GM19351 (cell line): ENCODE measurements around the gene EPAS1.
A peak's percentile ranks its signal among the peaks of the same experiment; 100 is the strongest.

ENCODE experiments used
- ATAC-seq: cut with Tn5 transposase; IDR thresholded peaks from one replicate; pipeline ENCODE4 v1.9.1; 2021; ENCODE audit warnings: mild to moderate bottlenecking, moderate library complexity; ENCODE audit not compliant: unreplicated experiment

EPAS1 gene

DNA sequence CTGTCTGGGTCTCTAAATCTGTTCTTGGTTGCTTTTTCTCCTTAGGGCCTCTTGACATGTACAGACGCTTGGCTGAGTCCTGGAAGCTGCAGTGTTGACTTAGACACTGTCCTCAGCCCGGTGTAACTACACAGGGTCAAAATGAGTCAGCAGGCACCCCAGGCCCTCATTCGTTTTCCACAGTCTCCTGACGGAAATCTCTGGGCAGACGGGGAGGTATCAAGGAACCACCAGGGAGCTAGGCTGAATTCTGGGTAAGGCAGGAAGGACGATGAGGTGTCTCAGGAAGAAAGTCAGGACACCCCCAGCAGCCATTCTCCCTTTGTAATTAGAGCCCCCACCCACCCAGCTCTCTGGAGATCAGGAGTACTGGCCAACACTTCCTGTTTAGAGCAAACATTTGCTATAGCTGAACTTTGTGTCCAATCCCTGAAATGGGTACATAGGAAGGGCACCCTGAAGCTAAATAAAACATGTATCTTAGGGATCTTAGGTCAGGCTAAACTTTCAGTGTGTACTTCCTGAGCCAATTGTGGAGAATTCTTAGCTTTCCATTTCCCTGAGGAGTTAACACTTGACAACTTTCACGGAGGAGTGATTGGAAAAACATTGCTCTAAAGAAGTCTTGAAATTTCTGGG, 23.9 kb upstream of the EPAS1 start:
- no peak for ATAC-seq

DNA sequence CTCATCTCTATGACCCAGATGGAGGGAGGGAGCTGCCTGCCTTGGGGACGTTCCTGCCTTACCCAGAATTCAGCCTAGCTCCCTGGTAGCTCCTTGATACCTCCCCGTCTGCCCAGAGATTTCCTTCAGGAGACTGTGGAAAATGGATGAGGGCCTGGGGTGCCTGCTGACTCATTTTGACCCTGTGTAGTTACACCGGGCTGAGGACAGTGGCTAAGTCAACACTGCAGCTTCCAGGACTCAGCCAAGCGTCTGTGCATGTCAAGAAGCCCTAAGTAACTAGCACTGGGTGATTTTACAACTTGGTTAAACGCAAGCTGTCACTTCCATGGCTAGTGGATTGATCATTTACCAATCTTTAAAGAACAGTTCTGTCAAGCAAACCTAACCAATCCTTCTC, 23.3 kb upstream of the EPAS1 start:
- ATAC-seq = no peak

GRCh38 chr2:46274586-46274985, 22.6 kb upstream of the EPAS1 start:
- no peak for ATAC-seq

DNA sequence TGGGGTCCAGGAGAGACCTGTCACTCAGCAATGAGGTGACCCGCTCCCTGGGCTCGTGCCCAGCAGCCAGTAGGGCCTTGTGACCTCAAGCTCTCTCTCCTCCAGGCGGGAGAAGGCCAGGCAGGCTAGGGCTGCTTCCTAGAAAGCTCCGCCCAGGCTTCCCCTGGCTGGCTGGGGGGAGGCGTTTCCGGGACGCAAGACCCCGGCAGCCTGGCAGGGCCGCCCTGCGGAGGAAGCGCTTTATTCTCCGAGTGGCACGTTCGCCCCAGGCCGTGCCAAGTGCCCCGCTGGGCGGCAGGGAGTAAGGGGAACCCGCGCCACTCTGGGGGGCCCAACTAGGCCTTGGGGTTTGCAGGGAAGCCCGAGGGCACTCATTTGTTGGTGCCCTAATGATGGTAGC, 21.2 kb upstream of the EPAS1 start:
- ATAC-seq = no peak

- ATAC-seq = no peak
Observed at GRCh38 chr2:46276642-46277041, 20.6 kb upstream of the EPAS1 start.

DNA sequence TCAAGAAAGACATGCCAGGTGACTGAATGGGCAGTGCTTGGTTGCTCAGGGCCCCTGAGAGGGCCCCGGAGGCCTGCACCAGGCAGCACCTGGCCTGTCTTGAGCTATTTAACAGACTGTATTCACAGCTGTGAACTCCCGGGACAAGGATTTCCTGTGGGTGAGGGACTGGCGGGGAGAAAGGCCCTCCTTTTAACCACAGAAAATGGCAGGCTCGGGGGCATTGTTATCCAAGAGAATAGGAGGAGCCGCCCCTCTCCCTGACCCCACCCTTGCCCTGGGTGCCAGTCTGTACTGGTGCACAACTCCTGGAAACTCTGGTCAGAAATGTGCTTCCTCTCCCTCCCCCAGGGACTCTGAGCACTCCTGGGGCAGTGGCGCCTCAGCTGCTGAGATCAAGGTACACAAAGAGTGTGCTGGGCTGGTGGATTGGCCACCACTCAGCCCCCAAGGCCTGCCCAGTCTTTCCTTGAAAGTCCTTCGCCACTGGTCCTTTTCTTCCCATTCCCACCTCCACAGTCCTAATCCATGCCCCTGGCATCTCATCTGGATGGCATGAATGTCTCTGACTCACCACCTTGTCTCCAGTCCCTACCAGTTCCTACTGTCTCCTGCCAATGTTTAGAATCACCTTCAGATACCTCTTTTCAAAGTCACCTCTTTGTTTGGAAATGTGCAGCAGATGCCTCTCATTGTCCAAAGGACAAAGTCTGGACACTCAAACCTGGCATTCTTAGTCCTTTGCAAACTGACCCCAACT, 19.6 kb upstream of the EPAS1 start:
- no peak for ATAC-seq

- no peak for ATAC-seq
Observed at GRCh38 chr2:46278952-46279351, 18.3 kb upstream of the EPAS1 start.

DNA sequence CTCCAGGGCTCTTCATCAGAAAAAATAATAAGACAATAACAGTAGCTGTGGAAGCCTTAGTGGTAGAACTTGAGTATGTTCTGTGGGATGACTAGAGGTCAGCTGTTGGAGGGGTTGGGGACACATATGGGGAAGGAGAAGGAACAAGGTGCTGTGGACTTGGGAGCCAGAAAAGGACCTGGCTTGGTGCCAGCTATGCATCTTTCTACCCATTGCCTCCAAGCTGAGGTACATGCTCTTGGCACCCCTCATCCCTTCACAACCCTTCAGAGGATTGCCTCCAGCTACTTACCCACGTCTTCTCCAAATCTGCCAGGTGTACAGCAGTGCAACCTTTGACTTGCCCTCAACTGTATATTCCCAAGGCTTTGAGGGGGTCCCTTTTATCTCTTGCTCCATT, 15.3 kb upstream of the EPAS1 start:
- no peak for ATAC-seq

- ATAC-seq = no peak
Observed at GRCh38 chr2:46283693-46284092, 13.5 kb upstream of the EPAS1 start.

- no peak for ATAC-seq
Observed at GRCh38 chr2:46284260-46284659, 12.9 kb upstream of the EPAS1 start.

DNA sequence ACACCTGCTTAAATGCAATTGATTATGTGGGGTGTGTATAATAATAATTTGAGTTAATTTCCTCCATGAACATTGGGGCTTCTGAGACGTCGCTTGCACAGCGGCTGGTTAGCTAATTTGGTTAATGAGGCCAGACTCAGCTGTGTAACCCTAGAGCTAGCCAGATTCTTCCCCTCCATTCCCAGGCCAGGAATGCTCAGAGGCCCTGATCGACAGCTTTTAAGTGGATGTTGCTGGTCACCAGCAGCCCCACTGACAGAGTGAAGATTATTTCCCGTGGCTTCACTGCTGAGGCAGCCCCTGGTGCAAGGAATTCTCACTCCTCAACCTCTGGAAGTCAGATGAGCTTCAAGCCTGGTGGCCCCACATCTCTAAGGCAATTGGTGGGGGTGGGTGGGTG, 12.4 kb upstream of the EPAS1 start:
- no peak for ATAC-seq

DNA sequence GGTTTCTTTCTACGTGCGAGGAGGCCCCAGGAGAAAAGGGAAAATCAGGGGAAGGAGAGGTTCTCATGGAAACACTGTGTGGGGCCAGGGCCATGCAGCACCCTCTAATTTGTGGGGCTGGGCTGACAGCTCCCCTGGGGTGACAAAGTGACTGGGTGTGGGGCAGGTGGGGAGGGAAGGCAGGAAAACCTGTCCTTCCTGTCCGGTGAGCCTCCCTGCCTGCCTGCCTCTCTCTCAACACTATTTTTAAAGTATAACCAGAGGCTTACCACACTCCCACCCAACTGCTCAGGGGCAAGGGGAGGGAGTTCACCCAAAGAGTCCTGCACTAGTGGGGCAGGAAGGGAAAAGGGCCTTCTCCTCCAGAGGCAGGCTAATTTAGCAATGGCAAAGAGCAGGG, 10.5 kb upstream of the EPAS1 start:
- no peak for ATAC-seq

GRCh38 chr2:46290078-46290477, 7.1 kb upstream of the EPAS1 start:
- ATAC-seq = no peak

DNA sequence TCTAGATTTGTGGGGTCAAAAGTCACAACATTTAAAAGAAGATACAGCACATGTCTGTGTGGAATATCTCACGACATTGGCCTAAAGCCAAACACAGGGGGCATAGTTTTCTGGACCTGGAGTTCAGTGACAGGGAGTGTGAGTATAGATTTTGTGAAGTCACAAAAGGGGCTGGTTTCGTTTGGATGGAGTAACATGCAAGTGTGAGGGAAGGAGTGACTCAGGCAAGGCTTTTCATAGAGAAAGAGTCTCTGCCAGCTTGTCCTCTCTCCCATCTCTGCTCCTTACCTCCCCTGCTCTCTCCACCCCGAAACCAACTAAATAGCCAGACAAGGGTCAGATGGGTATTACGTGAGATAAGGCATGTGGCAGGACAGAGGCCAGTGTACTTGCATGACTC, 3.7 kb upstream of the EPAS1 start:
- no peak for ATAC-seq

GRCh38 chr2:46294176-46294836, 2.9 kb upstream of the EPAS1 start:
- ATAC-seq = no peak

- no peak for ATAC-seq
Observed at GRCh38 chr2:46296216-46296839, 879 bp upstream of the EPAS1 start.

GRCh38 chr2:46297546-46298271, 502 bp downstream of the EPAS1 start:
- ATAC-seq = peak; percentile 27

DNA sequence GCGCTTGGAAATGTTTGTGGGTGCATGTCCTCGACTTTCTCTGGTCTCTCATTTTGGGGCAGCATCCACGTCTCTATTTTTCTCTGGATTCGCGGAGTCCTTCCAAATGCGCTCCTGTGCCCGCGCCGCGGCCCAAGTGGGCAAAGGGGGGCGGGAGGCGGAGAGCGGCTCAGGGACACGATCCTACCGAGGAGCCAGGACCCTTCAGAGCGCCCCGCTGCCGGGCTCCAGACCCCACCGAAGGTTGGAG, 990 bp downstream of the EPAS1 start:
- no peak for ATAC-seq

GRCh38 chr2:46298522-46299353, 1.5 kb downstream of the EPAS1 start:
- no peak for ATAC-seq
